OCI-LY1 (cell line): Measurements from ENCODE around the gene CD38.

Experiments used
- H2AFZ ChIP-seq: fragments of 200-600 bp; sonication (generic), shearing (Covaris generic); 2 replicates; pipeline ENCODE4 v1.6.0; 2014; ENCODE audit warnings: antibody characterized with exemption, mild to moderate bottlenecking, low read length
- H3F3A ChIP-seq: fragments of 200-600 bp; sonication (generic), shearing (Covaris generic); 2 replicates; pipeline ENCODE4 v1.6.0; 2014; ENCODE audit warnings: mild to moderate bottlenecking, antibody characterized with exemption, low read length, moderate library complexity; ENCODE audit not compliant: insufficient read depth
- H3K27ac ChIP-seq: fragments of 200-600 bp; sonication (generic); 2 replicates; pipeline ENCODE4 v1.5.1; 2014; ENCODE audit warnings: low read length, mixed run types, mild to moderate bottlenecking, low read depth; ENCODE audit not compliant: poor library complexity, severe bottlenecking
- H3K27me3 ChIP-seq: fragments of 200-600 bp; sonication (generic); 2 replicates; pipeline ENCODE4 v1.6.0; 2014; ENCODE audit warnings: antibody characterized with exemption, mild to moderate bottlenecking, low read length, moderate library complexity; ENCODE audit not compliant: insufficient read depth
- H3K36me3 ChIP-seq: fragments of 200-600 bp; sonication (generic); 2 replicates; pipeline ENCODE4 v1.6.1; 2014; ENCODE audit warnings: mild to moderate bottlenecking, antibody characterized with exemption, low read length, moderate library complexity, mixed read lengths; ENCODE audit not compliant: insufficient read depth
- H3K4me1 ChIP-seq: fragments of 200-600 bp; sonication (generic); 2 replicates; pipeline ENCODE4 v1.5.1; 2014; ENCODE audit warnings: mild to moderate bottlenecking, low read length, moderate library complexity; ENCODE audit not compliant: insufficient read depth, severe bottlenecking
- H3K4me2 ChIP-seq: fragments of 200-600 bp; sonication (generic), shearing (Covaris generic); 2 replicates; pipeline ENCODE4 v1.6.1; 2014; ENCODE audit warnings: low read length
- H3K4me3 ChIP-seq: fragments of 200-600 bp; sonication (generic); 2 replicates; pipeline ENCODE4 v1.5.1; 2014; ENCODE audit warnings: low read length, low read depth, mild to moderate bottlenecking, mixed read lengths; ENCODE audit not compliant: poor library complexity, severe bottlenecking
- H3K79me2 ChIP-seq: fragments of 200-600 bp; shearing (Covaris generic); 2 replicates; pipeline ENCODE4 v1.6.1; 2016; ENCODE audit warnings: mixed run types, low read length, mixed read lengths; ENCODE audit not compliant: insufficient read depth
- H3K9ac ChIP-seq: fragments of 200-600 bp; sonication (generic), shearing (Covaris generic); 2 replicates; pipeline ENCODE4 v1.6.1; 2014; ENCODE audit warnings: mild to moderate bottlenecking, low read length, mixed read lengths
- H3K9me2 ChIP-seq: fragments of 200-600 bp; sonication (generic), shearing (Covaris generic); 2 replicates; pipeline ENCODE4 v1.6.1; 2014; ENCODE audit warnings: low read depth, mild to moderate bottlenecking, low read length, mixed read lengths
- H3K9me3 ChIP-seq: fragments of 200-600 bp; shearing (Covaris generic); 2 replicates; pipeline ENCODE4 v1.6.1; 2014; ENCODE audit warnings: low read length, mixed read lengths
- H4K20me1 ChIP-seq: fragments of 200-600 bp; sonication (generic), shearing (Covaris generic); 2 replicates; pipeline ENCODE4 v1.6.0; 2016; ENCODE audit warnings: mild to moderate bottlenecking, low read length; ENCODE audit not compliant: insufficient read depth
- CTCF ChIP-seq: fragments of 200-600 bp; sonication (generic), shearing (Covaris generic); IDR thresholded peaks from 2 replicates; pipeline ENCODE4 v1.5.1; 2017; ENCODE audit warnings: mild to moderate bottlenecking, antibody characterized with exemption, low read length, moderate library complexity, mixed read lengths
- EZH2 ChIP-seq: fragments of 200-600 bp; sonication (generic), shearing (Covaris generic); IDR thresholded peaks from 2 replicates; pipeline ENCODE4 v1.8.0; 2017; ENCODE audit warnings: borderline replicate concordance, mixed run types, mild to moderate bottlenecking, antibody characterized with exemption, low read length, moderate library complexity, mixed read lengths

The CD38 gene

GRCh38 chr4:15874671-15875070 lies 96.5 kb downstream of the CD38 start:
- no peaks in the 10 kb centered on the region for H3K36me3 ChIP-seq
- no peaks in the 10 kb centered on the region for H3K9me2 ChIP-seq
- no peak overlapping the region for H3K27ac ChIP-seq
- no peaks in the 10 kb centered on the region for H4K20me1 ChIP-seq
- no peak for TF ChIP-seq CTCF
- TF ChIP-seq EZH2: no peak
- no peaks in the 10 kb centered on the region for H3K27me3 ChIP-seq
- H3K79me2 ChIP-seq: no peaks in the 10 kb centered on the region
- no peak overlapping the region for H2AFZ ChIP-seq
- no peak overlapping the region for H3K4me3 ChIP-seq
- H3K4me2 ChIP-seq: no peak overlapping the region
- H3K9ac ChIP-seq: no peak overlapping the region
- H3F3A ChIP-seq: no peaks in the 10 kb centered on the region
- H3K9me3 ChIP-seq: no peaks in the 10 kb centered on the region
- no peaks in the 10 kb centered on the region for H3K4me1 ChIP-seq

GRCh38 chr4:15875663-15876460 lies 97.7 kb downstream of the CD38 start:
- Histone ChIP-seq H3K9me3 (no peaks in the 10 kb centered on the region), H3K27ac (no peak overlapping the region), H3K9me2 (no peaks in the 10 kb centered on the region), H3K4me3 (no peak overlapping the region), H3K36me3 (no peaks in the 10 kb centered on the region), H3K4me2 (no peak overlapping the region), H3F3A (no peaks in the 10 kb centered on the region), H4K20me1 (no peaks in the 10 kb centered on the region), H2AFZ (no peak overlapping the region), H3K79me2 (no peaks in the 10 kb centered on the region), H3K4me1 (no peaks in the 10 kb centered on the region), H3K27me3 (no peaks in the 10 kb centered on the region), H3K9ac (no peak overlapping the region)
- TF ChIP-seq CTCF (no peak), EZH2 (no peak)

- Histone ChIP-seq H3K27ac (no peak overlapping the region), H3K36me3 (no peaks in the 10 kb centered on the region), H3K9me2 (no peaks in the 10 kb centered on the region), H3K9me3 (no peaks in the 10 kb centered on the region), H2AFZ (no peak overlapping the region), H4K20me1 (no peaks in the 10 kb centered on the region), H3K79me2 (no peaks in the 10 kb centered on the region), H3K4me1 (no peaks in the 10 kb centered on the region), H3F3A (no peaks in the 10 kb centered on the region), H3K4me3 (no peak overlapping the region), H3K4me2 (no peak overlapping the region), H3K27me3 (no peaks in the 10 kb centered on the region), H3K9ac (no peak overlapping the region)
- TF ChIP-seq EZH2: no peak
These were observed 99.9 kb downstream of the CD38 start for GRCh38 chr4:15878011-15878410.

GRCh38 chr4:15881820-15882219 lies 103.7 kb downstream of the CD38 start:
- TF ChIP-seq EZH2 (no peak), CTCF (no peak)
- no peaks in the 10 kb centered on the region for H3K36me3 ChIP-seq
- H3K4me2 ChIP-seq: no peak overlapping the region
- no peaks in the 10 kb centered on the region for H3K79me2 ChIP-seq
- H3K27ac ChIP-seq: no peak overlapping the region
- H3K9me3 ChIP-seq: no peaks in the 10 kb centered on the region
- no peaks in the 10 kb centered on the region for H3K27me3 ChIP-seq
- no peak overlapping the region for H3K9ac ChIP-seq
- no peaks in the 10 kb centered on the region for H4K20me1 ChIP-seq
- no peak overlapping the region for H3K4me3 ChIP-seq
- no peak overlapping the region for H2AFZ ChIP-seq
- H3K4me1 ChIP-seq: no peaks in the 10 kb centered on the region
- H3F3A ChIP-seq: no peaks in the 10 kb centered on the region
- no peaks in the 10 kb centered on the region for H3K9me2 ChIP-seq
